ENCODE data around the gene SGF29. TPM values are rescaled to one million over a fixed set of nuclear protein-coding genes. Genes with fewer than 3 reads are reported as not detected.

SGF29 gene
- total and polyA plus RNA-seq, 2 of the 4 experiments (the other 2 are of a cell fraction) = 4.3 to 7.7 TPM

DNA sequence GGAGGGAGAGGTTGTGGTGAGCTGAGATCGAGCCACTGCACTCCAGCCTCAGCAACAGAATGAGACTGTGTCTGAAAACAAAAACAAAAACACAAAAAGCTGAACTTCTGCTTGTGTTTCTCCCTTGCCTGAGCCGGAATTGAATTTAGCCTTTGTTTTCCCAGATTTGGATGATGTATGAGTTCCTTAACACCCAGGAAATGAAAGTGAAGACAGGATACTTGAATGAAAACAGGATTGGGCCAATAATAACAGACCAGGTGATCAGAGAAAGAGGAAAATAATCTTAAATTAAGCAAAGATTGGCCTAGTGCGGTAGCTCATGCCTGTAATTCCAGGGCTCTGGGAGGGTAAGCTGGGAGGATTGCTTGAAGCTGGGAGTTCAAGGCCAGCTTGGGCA lies 13.4 kb upstream of the SGF29 start:
- ATAC-seq (ENCODE audit: low read depth) = no peak
- TF ChIP-seq CTCF (conservative IDR thresholded peaks at IDR 0.05; ENCODE audit: low read depth, low read length) = no peak
- no peak for TF ChIP-seq CHD1 (IDR thresholded peaks at IDR 0.05; ENCODE audit: low read depth, low read length)
- TF ChIP-seq FOS (IDR thresholded peaks at IDR 0.05; ENCODE audit: low read depth, low read length) = no peak
- no peak for TF ChIP-seq RFX5 (IDR thresholded peaks at IDR 0.05; ENCODE audit: low read depth, low read length)
- TF ChIP-seq RAD21 (IDR thresholded peaks at IDR 0.05; ENCODE audit: low read length) = no peak
- TF ChIP-seq POLR2A (IDR thresholded peaks at IDR 0.05; ENCODE audit: low read depth, low read length) = no peak
- TF ChIP-seq MAFK (IDR thresholded peaks at IDR 0.05; ENCODE audit: low read depth, low read length) = no peak
- TF ChIP-seq, protein P1, sequence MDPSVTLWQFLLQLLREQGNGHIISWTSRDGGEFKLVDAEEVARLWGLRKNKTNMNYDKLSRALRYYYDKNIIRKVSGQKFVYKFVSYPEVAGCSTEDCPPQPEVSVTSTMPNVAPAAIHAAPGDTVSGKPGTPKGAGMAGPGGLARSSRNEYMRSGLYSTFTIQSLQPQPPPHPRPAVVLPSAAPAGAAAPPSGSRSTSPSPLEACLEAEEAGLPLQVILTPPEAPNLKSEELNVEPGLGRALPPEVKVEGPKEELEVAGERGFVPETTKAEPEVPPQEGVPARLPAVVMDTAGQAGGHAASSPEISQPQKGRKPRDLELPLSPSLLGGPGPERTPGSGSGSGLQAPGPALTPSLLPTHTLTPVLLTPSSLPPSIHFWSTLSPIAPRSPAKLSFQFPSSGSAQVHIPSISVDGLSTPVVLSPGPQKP (IDR thresholded peaks at IDR 0.05; ENCODE audit: borderline replicate concordance, low read depth, low read length) = no peak
- no peak for TF ChIP-seq MAZ (IDR thresholded peaks at IDR 0.05; ENCODE audit: borderline replicate concordance, low read depth, low read length)
- TF ChIP-seq CEBPB (IDR thresholded peaks at IDR 0.05; ENCODE audit: low read depth, low read length) = no peak
- TF ChIP-seq SMC3 (IDR thresholded peaks at IDR 0.05; ENCODE audit: low read depth, low read length) = no peak
- no peak for TF ChIP-seq RCOR1 (IDR thresholded peaks at IDR 0.05; ENCODE audit: insufficient replicate concordance, low read length)
- TF ChIP-seq NFE2L2 (IDR thresholded peaks at IDR 0.05; ENCODE audit: low read depth, low read length) = no peak
- no peak for TF ChIP-seq MXI1 (IDR thresholded peaks at IDR 0.05; ENCODE audit: borderline replicate concordance, low read depth, low read length)
- TF ChIP-seq, protein P2, sequence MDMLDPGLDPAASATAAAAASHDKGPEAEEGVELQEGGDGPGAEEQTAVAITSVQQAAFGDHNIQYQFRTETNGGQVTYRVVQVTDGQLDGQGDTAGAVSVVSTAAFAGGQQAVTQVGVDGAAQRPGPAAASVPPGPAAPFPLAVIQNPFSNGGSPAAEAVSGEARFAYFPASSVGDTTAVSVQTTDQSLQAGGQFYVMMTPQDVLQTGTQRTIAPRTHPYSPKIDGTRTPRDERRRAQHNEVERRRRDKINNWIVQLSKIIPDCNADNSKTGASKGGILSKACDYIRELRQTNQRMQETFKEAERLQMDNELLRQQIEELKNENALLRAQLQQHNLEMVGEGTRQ (IDR thresholded peaks at IDR 0.05; ENCODE audit: low read depth, low read length) = no peak
- TF ChIP-seq BHLHE40 (IDR thresholded peaks at IDR 0.05; ENCODE audit: low read depth, low read length) = no peak
- Histone ChIP-seq H3K9me3 (ENCODE audit: control insufficient read depth, insufficient read depth, low read length) (no peaks in the 10 kb centered on the region), H4K20me1 (ENCODE audit: insufficient read depth, low read length) (no peaks in the 10 kb centered on the region; the same call in 1 of the 2 replicates), H3K27me3 (ENCODE audit: control insufficient read depth, insufficient read depth, low read length) (no peaks in the 10 kb centered on the region), H2BK20ac (ENCODE audit: low read depth, low read length) (no peak overlapping the region), H4K8ac (ENCODE audit: low read depth in 2 of 2, low read length in 2 of 2) (peak overlapping the region in 1 of 2 experiments; percentile 48; a peak in 1 of 4 replicates), H4K91ac (ENCODE audit: insufficient read depth, low read depth, low read length) (peak overlapping the region; percentile 41; the same call in 1 of the 2 replicates), H2BK5ac (ENCODE audit: low read depth, low read length, poor library complexity, severe bottlenecking) (no peak overlapping the region), H3K56ac (ENCODE audit: extremely low read depth, insufficient read depth, low read length) (no peak overlapping the region), H3K18ac (ENCODE audit: low read depth, low read length) (no peak overlapping the region), H3K9ac (ENCODE audit: low read depth, low read length) (no peak overlapping the region), H3K9me1 (ENCODE audit: insufficient read depth, low read length) (peaks cover 8% of the 10 kb centered on the region; the same call in 1 of the 2 replicates), H3K79me1 (ENCODE audit: low read depth in 1 of 2, low read length in 2 of 2) (peaks cover 17 to 19% of the 10 kb centered on the region in 2 experiments), H3K4ac (ENCODE audit: low read depth, low read length) (no peak overlapping the region), H2AFZ (replicated peaks; ENCODE audit: low read length, poor library complexity) (no peak overlapping the region), H3K36me3 (ENCODE audit: control insufficient read depth, insufficient read depth, low read length) (peaks cover 17% of the 10 kb centered on the region), H3K4me3 (ENCODE audit: insufficient read depth, low read depth, low read length) (no peak overlapping the region), H3K14ac (replicated peaks; ENCODE audit: low read depth, low read length) (no peak overlapping the region), H2BK120ac (ENCODE audit: low read depth, low read length) (peak overlapping the region; percentile 52), H2BK15ac (ENCODE audit: low read depth, low read length) (no peak overlapping the region), H3K4me2 (ENCODE audit: low read depth, low read length) (no peak overlapping the region), H3K23ac (ENCODE audit: low read depth, low read length) (no peak overlapping the region), H2AK9ac (replicated peaks; ENCODE audit: low read depth, low read length, poor library complexity) (no peak overlapping the region), H3K4me1 (ENCODE audit: control insufficient read depth, insufficient read depth, low read length) (peaks cover 9% of the 10 kb centered on the region), H4K5ac (ENCODE audit: low read depth, low read length) (no peak overlapping the region), H3K27ac (ENCODE audit: insufficient read depth, low read length) (no peak overlapping the region), H2AK5ac (ENCODE audit: low read depth, low read length) (no peak overlapping the region)
- CTCF ChIA-PET = no interaction called here
- DNase-seq = no peak
- WGBS, 2 experiments (ENCODE audit: extremely low coverage in 2 of 2, insufficient read length in 1 of 2) = 100% methylated on average over 1 of the region's 3 CpGs; no CpG with 5 or more reads in 1 of the 2 experiments
- no TSS peak for BruUV-seq (replicated peaks)
- dilution Hi-C loops (cut with HindIII; ENCODE audit: low sequenced_read_pairs, unreplicated experiment) (no loop called here), in situ Hi-C loops (cut with MboI; ENCODE audit: low sequenced_read_pairs) (loop anchor here (10.0 kb wide), 1 partner anchor 216 kb away; no protein-coding TSS in a partner anchor), intact Hi-C loops (cut with micrococcal nuclease) (no loop called here)
- POLR2A ChIA-PET (ENCODE audit: unreplicated experiment) = no interaction called here

Measured in IMR-90 (cell line).